H1 (cell line): ENCODE data around the gene RIOK3. TPM values are rescaled to one million over a fixed set of nuclear protein-coding genes. Genes with fewer than 3 reads are reported as not detected.
"Not testable (repeated sequence)": the region's sequence is repeated elsewhere in the genome, so short reads cannot be mapped to it uniquely, and the experiment has no call there.

Experiments used
- CTCF ChIA-PET: fragments of 300-600 bp; sonication (Branson Sonifier 250); formaldehyde crosslinking; loops from one replicate; lab custom pipeline; 2021; ENCODE audit not compliant: partially characterized antibody; lab: Charles Lee
- POLR2A ChIA-PET: fragments of 300-600 bp; sonication (Branson Sonifier 250); formaldehyde crosslinking; loops from one replicate; lab custom pipeline; 2021; ENCODE audit warnings: inconsistent platforms; ENCODE audit not compliant: partially characterized antibody; lab: Charles Lee
- DNase-seq, 2 experiments: peaks; one replicate each; pipeline versions ENCODE4 v3.0.0 to v3.0.0-alpha.2; 2010 to 2022; ENCODE audit warnings: low spot score in 2 of 2, low read depth in 1 of 2, mixed read lengths in 1 of 2
- FAIRE-seq: peaks from 2 replicates; lab custom pipeline; 2011; peaks lifted over from hg19 to GRCh38; lab: Jason Lieb, UNC
- H2AFZ ChIP-seq: 2 replicates; pipeline ENCODE4 v1.8.1; 2012; ENCODE audit warnings: low read length, inconsistent platforms
- H2AK5ac ChIP-seq: 2 replicates; pipeline ENCODE4 v1.6.1; 2013; ENCODE audit warnings: low read depth, low read length
- H2BK120ac ChIP-seq: replicated peaks from 2 replicates; pipeline ENCODE3; 2013; ENCODE audit warnings: low read depth, low read length, inconsistent platforms
- H2BK12ac ChIP-seq: 2 replicates; pipeline ENCODE4 v1.6.1; 2013; ENCODE audit warnings: low read depth, low read length
- H2BK15ac ChIP-seq: 2 replicates; pipeline ENCODE4 v1.6.1; 2013; ENCODE audit warnings: low read length
- H2BK20ac ChIP-seq: 2 replicates; pipeline ENCODE4 v1.6.1; 2013; ENCODE audit warnings: low read length
- H2BK5ac ChIP-seq: 2 replicates; pipeline ENCODE4 v1.6.1; 2013; ENCODE audit warnings: low read depth, low read length
- H3K14ac ChIP-seq: 2 replicates; pipeline ENCODE4 v1.6.1; 2013; ENCODE audit warnings: inconsistent platforms; ENCODE audit not compliant: insufficient read length
- H3K18ac ChIP-seq: 2 replicates; pipeline ENCODE4 v1.6.1; 2013; ENCODE audit warnings: low read length; ENCODE audit errors: extremely low read depth
- H3K23ac ChIP-seq: 2 replicates; pipeline ENCODE4 v1.6.1; 2013; ENCODE audit warnings: inconsistent platforms; ENCODE audit not compliant: insufficient read length
- H3K23me2 ChIP-seq: 2 replicates; pipeline ENCODE4 v1.6.1; 2013; ENCODE audit warnings: low read depth, low read length
- H3K27ac ChIP-seq: 2 replicates; pipeline ENCODE4 v1.6.1; 2011; ENCODE audit warnings: low read depth, low read length, inconsistent platforms
- H3K27me3 ChIP-seq, 4 experiments: replicated peaks in 1 of 4; 1 replicate in 1 of 4; 2 replicates in 3 of 4; pipeline versions ENCODE4 v1.6.1 to v1.8.1; 2011 to 2013; ENCODE audit warnings: low read length in 3 of 4, mild to moderate bottlenecking in 3 of 4, inconsistent platforms in 2 of 4, mixed read lengths in 2 of 4, moderate library complexity in 1 of 4; ENCODE audit not compliant: control insufficient read depth in 3 of 4, insufficient read depth in 3 of 4; ENCODE audit errors: extremely low read depth in 1 of 4
- H3K36me3 ChIP-seq, 4 experiments: 2 replicates each; pipeline versions ENCODE4 v1.6.1 to v1.8.1; 2011 to 2013; ENCODE audit warnings: mild to moderate bottlenecking in 4 of 4, low read length in 3 of 4, moderate library complexity in 2 of 4, control low read depth in 1 of 4, inconsistent platforms in 1 of 4; ENCODE audit not compliant: insufficient read depth in 4 of 4, control insufficient read depth in 2 of 4
- H3K4ac ChIP-seq: replicated peaks from 2 replicates; pipeline ENCODE3; 2013; ENCODE audit warnings: low read length, low read depth, mixed read lengths, inconsistent platforms; ENCODE audit not compliant: insufficient read length
- H3K4me1 ChIP-seq, 4 experiments: replicated peaks in 1 of 4; 1 replicate in 1 of 4; 2 replicates in 3 of 4; pipeline versions ENCODE4 v1.6.1 to v1.8.1; 2011 to 2013; ENCODE audit warnings: low read length in 3 of 4, inconsistent platforms in 2 of 4, mixed read lengths in 1 of 4; ENCODE audit not compliant: insufficient read depth in 4 of 4, control insufficient read depth in 3 of 4
- H3K4me2 ChIP-seq, 2 experiments: 2 replicates each; pipeline versions ENCODE4 v1.6.1 to v1.8.1; 2011 to 2013; ENCODE audit warnings: low read depth in 2 of 2, low read length in 2 of 2, control low read depth in 1 of 2, inconsistent platforms in 1 of 2, mild to moderate bottlenecking in 1 of 2; ENCODE audit not compliant: insufficient read depth in 1 of 2
- H3K4me3 ChIP-seq, 4 experiments: fragments of 200-600, 300-600 bp in 1 of 4; sonication (generic), shearing (Covaris generic), sonication (Bioruptor Twin) in 1 of 4; 2 replicates each; pipeline versions ENCODE4 v1.5.1 to v1.8.1; 2011 to 2016; ENCODE audit warnings: low read length in 4 of 4, low read depth in 3 of 4, control low read depth in 2 of 4, inconsistent platforms in 2 of 4, mild to moderate bottlenecking in 2 of 4, mixed read lengths in 1 of 4, moderate library complexity in 1 of 4; ENCODE audit not compliant: insufficient read depth in 2 of 4; ENCODE audit errors: extremely low read depth in 1 of 4
- H3K56ac ChIP-seq: replicated peaks from 2 replicates; pipeline ENCODE3; 2013; ENCODE audit warnings: low read depth, mild to moderate bottlenecking, mixed read lengths, low read length, inconsistent platforms; ENCODE audit not compliant: insufficient read length
- H3K79me1 ChIP-seq: 2 replicates; pipeline ENCODE4 v1.6.1; 2013; ENCODE audit warnings: low read depth, low read length, control low read depth
- H3K79me2 ChIP-seq, 2 experiments: 2 replicates each; pipeline versions ENCODE4 v1.6.1 to v1.8.1; 2012 to 2013; ENCODE audit warnings: low read length in 2 of 2, mild to moderate bottlenecking in 2 of 2, inconsistent platforms in 1 of 2; ENCODE audit not compliant: insufficient read depth in 2 of 2, control insufficient read depth in 1 of 2
- H3K9ac ChIP-seq, 4 experiments: replicated peaks in 1 of 4; 1 replicate in 1 of 4; 2 replicates in 3 of 4; pipeline versions ENCODE4 v1.6.1 to v1.8.1; 2011 to 2013; ENCODE audit warnings: low read depth in 3 of 4, low read length in 3 of 4, control low read depth in 2 of 4, mild to moderate bottlenecking in 2 of 4, moderate library complexity in 2 of 4, inconsistent platforms in 1 of 4; ENCODE audit errors: extremely low read depth in 1 of 4
- H3K9me3 ChIP-seq, 2 experiments: 2 replicates each; pipeline versions ENCODE4 v1.6.1 to v1.8.1; 2012 to 2013; ENCODE audit warnings: mild to moderate bottlenecking in 2 of 2, moderate library complexity in 2 of 2, control low read depth in 1 of 2, inconsistent platforms in 1 of 2, low read depth in 1 of 2, low read length in 1 of 2, mixed read lengths in 1 of 2; ENCODE audit not compliant: insufficient read depth in 2 of 2
- H4K20me1 ChIP-seq, 2 experiments: replicated peaks in 1 of 2; 2 replicates each; pipeline versions ENCODE3 to v1.8.1; 2011 to 2013; ENCODE audit warnings: inconsistent platforms in 2 of 2, low read length in 2 of 2, mild to moderate bottlenecking in 1 of 2; ENCODE audit not compliant: insufficient read depth in 2 of 2, control insufficient read depth in 1 of 2
- H4K5ac ChIP-seq: 2 replicates; pipeline ENCODE4 v1.6.1; 2013; ENCODE audit warnings: low read length, low read depth, mixed read lengths, inconsistent platforms; ENCODE audit not compliant: insufficient read length
- H4K8ac ChIP-seq: 2 replicates; pipeline ENCODE4 v1.8.0; 2013; ENCODE audit warnings: mild to moderate bottlenecking, moderate library complexity, low read length, inconsistent platforms; ENCODE audit not compliant: insufficient read depth; ENCODE audit errors: extremely low read depth
- H4K91ac ChIP-seq: replicated peaks from 2 replicates; pipeline ENCODE3; 2013; ENCODE audit warnings: low read length, mixed read lengths, inconsistent platforms; ENCODE audit not compliant: insufficient read length
- CTCF ChIP-seq, 3 experiments: IDR thresholded peaks; 1 replicate in 2 of 3; 2 replicates in 1 of 3; pipeline versions ENCODE4 v1.5.1 to v1.6.1; 2011; ENCODE audit warnings: low read length in 3 of 3, mild to moderate bottlenecking in 3 of 3, inconsistent platforms in 2 of 3, low read depth in 1 of 3, moderate library complexity in 1 of 3; ENCODE audit not compliant: insufficient read depth in 1 of 3; ENCODE audit errors: control extremely low read depth in 1 of 3
- RFX5 ChIP-seq: IDR thresholded peaks from 2 replicates; pipeline ENCODE4 v1.6.1; 2011; ENCODE audit warnings: low read depth, low read length, improper control_type of control experiment, borderline replicate concordance
- WGBS, 2 experiments: shearing (Covaris generic) in 1 of 2; methylation state at CpG; one replicate each; pipeline versions ENCODE4 v1.1.6 to v1.1.7; 2013 to 2015; ENCODE audit warnings: low lambda C conversion rate in 2 of 2, mixed read lengths in 2 of 2, inconsistent platforms in 1 of 2, low coverage in 1 of 2, missing lambda C conversion rate in 1 of 2; ENCODE audit not compliant: insufficient replicate concordance in 2 of 2, insufficient coverage in 1 of 2, insufficient read length in 1 of 2; ENCODE audit errors: extremely low coverage in 1 of 2, missing lambda C conversion rate in 1 of 2; 5-methylcytosine and 5-hydroxymethylcytosine counted together
- polyA plus RNA-seq, 7 experiments: library from polyadenylated mRNA; depleted of rRNA in 3 of 7; stranded (reverse) in 5 of 7; unstranded in 2 of 7; fragments of >200 nt in 5 of 7; fragments of 200-250 nt in 2 of 7; gene quantifications; 1 replicate in 5 of 7; 2 replicates in 1 of 7; 4 replicates in 1 of 7; pipeline versions ENCODE4 v1.2.1 to v1.2.3, GENCODE V29; 2011 to 2013; ENCODE audit warnings: missing spikeins in 2 of 7, mixed read lengths in 2 of 7
- total RNA-seq: library from RNA; stranded (reverse); fragmentation: NEBNext Ultra II Directional; extraction: Animal tissue kit (Norgen Biotek cat#: 25700); gene quantifications from 2 replicates; pipeline ENCODE4 v1.2.1, GENCODE V29; 2021

Gene RIOK3
- total and polyA plus RNA-seq, 2 of the 8 experiments (the other 6 are each of a cell fraction or from before 2014, with no cell fraction given) = 7.5 to 24.3 TPM

GRCh38 chr18:23487738-23488570 is 34.9 kb downstream of the RIOK3 start (continued):
- no peak for TF ChIP-seq CTCF (IDR thresholded peaks at IDR 0.05; ENCODE audit: control extremely low read depth in 1 of 3, insufficient read depth in 1 of 3, low read depth in 1 of 3, low read length in 3 of 3)
- no peak for TF ChIP-seq RFX5

- H2AFZ ChIP-seq, H4K91ac ChIP-seq, H2BK20ac ChIP-seq, H3K4me3 ChIP-seq, H3K36me3 ChIP-seq, H3K56ac ChIP-seq, POLR2A ChIA-PET, H2BK120ac ChIP-seq, H3K4me1 ChIP-seq, H3K14ac ChIP-seq, H2AK5ac ChIP-seq, H2BK5ac ChIP-seq, H4K20me1 ChIP-seq, H3K18ac ChIP-seq, H3K27me3 ChIP-seq, H3K27ac ChIP-seq, H3K4me2 ChIP-seq, H3K79me2 ChIP-seq, H3K79me1 ChIP-seq, H2BK15ac ChIP-seq, FAIRE-seq, H3K9me3 ChIP-seq, H3K9ac ChIP-seq, H4K8ac ChIP-seq, H3K4ac ChIP-seq, H3K23me2 ChIP-seq, H2BK12ac ChIP-seq, H4K5ac ChIP-seq, H3K23ac ChIP-seq, DNase-seq: not testable (repeated sequence)
- 73% methylated on average over 3 of the region's 5 CpGs; no CpG with 5 or more reads in 1 of the 2 experiments for WGBS, 2 experiments
- CTCF ChIA-PET = interaction anchor here (0.6 kb wide), 1 partner anchor 208 kb away, joined by 3 read pairs; no protein-coding TSS in a partner anchor
Measured at GRCh38 chr18:23489586-23489985, 36.5 kb downstream of the RIOK3 start.
